Upper lobe of left lung (tissue), 4 donors: ENCODE data around the gene PDE9A.

Experiments used
- CTCF ChIP-seq, 6 experiments: fragments of 450-650 bp in 4 of 6; fragments of 200-600 bp in 2 of 6; sonication (generic) in 2 of 6; IDR thresholded peaks; one replicate each; pipeline ENCODE4 v1.5.1; 2016 to 2019; ENCODE audit warnings: antibody characterized with exemption in 6 of 6
- EP300 ChIP-seq, 4 donors: sonication (generic); formaldehyde crosslinking; IDR thresholded peaks; one replicate each; pipeline ENCODE4 v1.5.1; 2017; ENCODE audit warnings: antibody characterized with exemption in 4 of 4, control low read depth in 2 of 4
- POLR2A ChIP-seq, 4 donors: fragments of 450-650 bp; IDR thresholded peaks; one replicate each; pipeline ENCODE4 v1.5.1; 2016 to 2017; ENCODE audit warnings: antibody characterized with exemption in 4 of 4, mild to moderate bottlenecking in 2 of 4
- POLR2AphosphoS5 ChIP-seq, 2 donors: sonication (generic); formaldehyde crosslinking; IDR thresholded peaks; one replicate each; pipeline ENCODE4 v1.5.1; 2017; ENCODE audit warnings: antibody characterized with exemption in 2 of 2

DNA sequence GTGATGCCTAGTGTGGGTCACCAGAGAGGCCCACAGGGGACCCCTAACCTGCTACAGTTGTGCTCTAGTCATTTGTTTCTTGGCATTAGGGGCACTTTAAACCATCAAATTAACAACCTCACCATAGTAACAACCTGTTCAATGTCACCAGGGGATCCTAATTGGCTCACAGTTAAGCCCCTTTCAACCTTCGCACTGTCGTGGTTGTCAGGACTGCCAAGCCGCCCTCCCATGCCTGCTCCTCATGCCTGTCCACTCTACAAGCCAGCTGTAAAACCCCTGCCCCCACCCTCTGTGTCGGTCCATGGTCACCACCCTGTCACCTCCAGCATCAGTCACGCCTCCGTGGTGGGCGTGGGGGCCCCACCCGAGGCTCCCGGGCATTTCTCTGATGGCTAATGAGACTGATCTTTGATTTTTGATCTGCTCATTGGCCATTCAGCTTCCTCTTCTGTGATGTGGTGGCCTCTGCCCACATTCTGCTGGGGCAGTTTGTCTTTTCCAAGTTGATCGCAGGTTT lies 129.4 kb downstream of the PDE9A start:
- no peak for TF ChIP-seq CTCF (IDR thresholded peaks at IDR 0.05)
- no peak for TF ChIP-seq POLR2AphosphoS5 (IDR thresholded peaks at IDR 0.05)
- no peak for TF ChIP-seq EP300 (IDR thresholded peaks at IDR 0.05)
- no peak for TF ChIP-seq POLR2A (IDR thresholded peaks at IDR 0.05)
